GM21737 (cell line): ENCODE data around the gene TMEM69.
"Not testable (repeated sequence)": the region's sequence is repeated elsewhere in the genome, so short reads cannot be mapped to it uniquely, and the experiment has no call there.

Experiments used
- ATAC-seq: cut with Tn5 transposase; IDR thresholded peaks from one replicate; pipeline ENCODE4 v1.9.1; 2021; ENCODE audit warnings: mild to moderate bottlenecking, moderate library complexity; ENCODE audit not compliant: unreplicated experiment

TMEM69 gene

GRCh38 chr1:45677751-45678245 lies 10.2 kb upstream of the TMEM69 start:
- ATAC-seq, result no peak

- ATAC-seq, result no peak
These were observed 9.5 kb upstream of the TMEM69 start for GRCh38 chr1:45678489-45678888.

GRCh38 chr1:45679123-45679522 lies 8.9 kb upstream of the TMEM69 start:
- ATAC-seq, result no peak

- no peak for ATAC-seq
These were observed 5.0 kb upstream of the TMEM69 start for GRCh38 chr1:45682942-45683341.

GRCh38 chr1:45684402-45684801 lies 3.6 kb upstream of the TMEM69 start:
- no peak for ATAC-seq

GRCh38 chr1:45685308-45686014 lies 2.5 kb upstream of the TMEM69 start:
- ATAC-seq, result no peak

- ATAC-seq, result peak; percentile 9
These were observed 2.0 kb upstream of the TMEM69 start for GRCh38 chr1:45686015-45686287.

- peak; percentile 56 for ATAC-seq
These were observed 1.5 kb upstream of the TMEM69 start, which contains the start of gene GPBP1L1 for GRCh38 chr1:45686288-45687013. Gene GPBP1L1 (minus strand): TSS chr1:45686533. CDS start chr1:45659087, 27,446 bp downstream.

- peak; percentile 85 for ATAC-seq
These were observed 797 bp upstream of the TMEM69 start for GRCh38 chr1:45687014-45687753.

GRCh38 chr1:45693811-45694210 lies 5.8 kb downstream of the TMEM69 start:
- not testable (repeated sequence) for ATAC-seq

GRCh38 chr1:45694823-45695222 lies 6.8 kb downstream of the TMEM69 start:
- ATAC-seq, result no peak

GRCh38 chr1:45704637-45705036 lies 16.7 kb downstream of the TMEM69 start:
- no peak for ATAC-seq

- ATAC-seq, result no peak
These were observed 25.7 kb downstream of the TMEM69 start for GRCh38 chr1:45713711-45714110.

GRCh38 chr1:45716700-45717099 lies 28.7 kb downstream of the TMEM69 start:
- ATAC-seq, result no peak

GRCh38 chr1:45717386-45717785 lies 29.4 kb downstream of the TMEM69 start:
- not testable (repeated sequence) for ATAC-seq

GRCh38 chr1:45718289-45718688 lies 30.3 kb downstream of the TMEM69 start:
- ATAC-seq, result no peak

GRCh38 chr1:45721207-45721606 lies 33.2 kb downstream of the TMEM69 start:
- ATAC-seq, result no peak

GRCh38 chr1:45722809-45723208 lies 34.8 kb downstream of the TMEM69 start:
- ATAC-seq, result no peak

- no peak for ATAC-seq
These were observed 35.4 kb downstream of the TMEM69 start for GRCh38 chr1:45723248-45723930.

GRCh38 chr1:45726007-45726406 lies 38.0 kb downstream of the TMEM69 start:
- not testable (repeated sequence) for ATAC-seq
